Immature natural killer cell (primary cell): ENCODE results near the gene BMP7. TPM values are rescaled to one million over a fixed set of nuclear protein-coding genes. Genes with fewer than 3 reads are reported as not detected.
"Not testable (repeated sequence)": the region's sequence is repeated elsewhere in the genome, so short reads cannot be mapped to it uniquely, and the experiment has no call there.

ENCODE experiments used
- DNase-seq, 3 donors: peaks; one replicate each; pipeline ENCODE4 v3.0.0; 2022; ENCODE audit warnings: mixed read lengths in 1 of 3
- H3K27ac Mint-ChIP-seq, 6 donors: one replicate each; pipeline ENCODE4 v1.8.0; 2020; ENCODE audit warnings: mixed read lengths in 6 of 6, mild to moderate bottlenecking in 5 of 6, inconsistent platforms in 4 of 6, moderate library complexity in 3 of 6
- H3K27me3 Mint-ChIP-seq, 3 donors: one replicate each; pipeline ENCODE4 v1.8.0; 2020 to 2021; ENCODE audit warnings: low read depth in 3 of 3, mild to moderate bottlenecking in 3 of 3, mixed read lengths in 3 of 3, moderate library complexity in 3 of 3, inconsistent platforms in 1 of 3
- H3K36me3 Mint-ChIP-seq, 3 donors: one replicate each; pipeline ENCODE4 v1.8.0; 2020; ENCODE audit warnings: mixed read lengths in 3 of 3, inconsistent platforms in 2 of 3, mild to moderate bottlenecking in 2 of 3
- H3K4me1 Mint-ChIP-seq, 2 donors: one replicate each; pipeline ENCODE4 v1.8.0; 2020; ENCODE audit warnings: inconsistent platforms in 2 of 2, mild to moderate bottlenecking in 2 of 2, mixed read lengths in 2 of 2, moderate library complexity in 1 of 2
- H3K4me3 Mint-ChIP-seq, 5 donors: one replicate each; pipeline ENCODE4 v1.8.0; 2020; ENCODE audit warnings: mild to moderate bottlenecking in 5 of 5, mixed read lengths in 5 of 5, inconsistent platforms in 3 of 5, moderate library complexity in 3 of 5
- H3K9me3 Mint-ChIP-seq, 6 donors: one replicate each; pipeline ENCODE4 v1.8.0; 2020; ENCODE audit warnings: mild to moderate bottlenecking in 6 of 6, mixed read lengths in 6 of 6, inconsistent platforms in 4 of 6, moderate library complexity in 3 of 6
- polyA plus RNA-seq, 3 donors: library from polyadenylated mRNA; unstranded; fragments of 300-500 nt; fragmentation: Illumina TruSeq; gene quantifications; one replicate each; pipeline ENCODE4 v1.2.3, GENCODE V29; 2021

Gene BMP7
- polyA plus RNA-seq, 3 donors from 2014 or later: not detected

- no peak for DNase-seq
- no peaks in the 10 kb centered on the region for H3K4me1 Mint-ChIP-seq
- no peak overlapping the region for H3K4me3 Mint-ChIP-seq
- peaks cover 1 to 11% (median 7%) of the 10 kb centered on the region in 3 donors for H3K27me3 Mint-ChIP-seq
- no peak overlapping the region for H3K27ac Mint-ChIP-seq
- no peaks in the 10 kb centered on the region for H3K36me3 Mint-ChIP-seq
- no peaks in the 10 kb centered on the region for H3K9me3 Mint-ChIP-seq
Measured at GRCh38 chr20:57280221-57280620, 13.8 kb upstream of the BMP7 start.

- not testable (repeated sequence) for H3K4me3 Mint-ChIP-seq, H3K9me3 Mint-ChIP-seq, DNase-seq, H3K36me3 Mint-ChIP-seq, H3K27ac Mint-ChIP-seq, H3K4me1 Mint-ChIP-seq
- peaks cover 1 to 11% (median 7%) of the 10 kb centered on the region in 3 donors for H3K27me3 Mint-ChIP-seq
Measured at GRCh38 chr20:57279548-57279947, 13.1 kb upstream of the BMP7 start.

- H3K36me3 Mint-ChIP-seq: no peaks in the 10 kb centered on the region
- no peak overlapping the region for H3K4me3 Mint-ChIP-seq
- peaks cover 1 to 11% (median 7%) of the 10 kb centered on the region in 3 donors for H3K27me3 Mint-ChIP-seq
- no peaks in the 10 kb centered on the region for H3K4me1 Mint-ChIP-seq
- no peak overlapping the region for H3K27ac Mint-ChIP-seq
- no peak for DNase-seq
- no peaks in the 10 kb centered on the region for H3K9me3 Mint-ChIP-seq
Measured at GRCh38 chr20:57278457-57278856, 12.0 kb upstream of the BMP7 start.

GRCh38 chr20:57277398-57278105 is 11.1 kb upstream of the BMP7 start:
- H3K27me3 Mint-ChIP-seq: peaks cover 1 to 9% (median 5%) of the 10 kb centered on the region in 3 donors

GRCh38 chr20:57276221-57276620 is 9.8 kb upstream of the BMP7 start:
- Mint-ChIP-seq H3K27ac (no peak overlapping the region), H3K36me3 (no peaks in the 10 kb centered on the region), H3K4me1 (no peaks in the 10 kb centered on the region), H3K9me3 (no peaks in the 10 kb centered on the region), H3K27me3 (peaks cover 0 to 9% (median 3%) of the 10 kb centered on the region in 3 donors), H3K4me3 (no peak overlapping the region)
- DNase-seq: no peak

More at GRCh38 chr20:57277398-57278105, 11.1 kb upstream of the BMP7 start:
- Mint-ChIP-seq H3K4me3 (no peak overlapping the region), H3K4me1 (no peaks in the 10 kb centered on the region), H3K36me3 (no peaks in the 10 kb centered on the region), H3K27ac (no peak overlapping the region), H3K9me3 (no peaks in the 10 kb centered on the region)
- DNase-seq: no peak

- Mint-ChIP-seq H3K27me3 (peaks cover 0 to 9% (median 3%) of the 10 kb centered on the region in 3 donors), H3K4me3 (no peak overlapping the region), H3K9me3 (no peaks in the 10 kb centered on the region), H3K36me3 (no peaks in the 10 kb centered on the region), H3K27ac (no peak overlapping the region), H3K4me1 (no peaks in the 10 kb centered on the region)
- no peak for DNase-seq
Measured at GRCh38 chr20:57275813-57276212, 9.4 kb upstream of the BMP7 start.

GRCh38 chr20:57275334-57275733 is 8.9 kb upstream of the BMP7 start:
- Mint-ChIP-seq H3K9me3 (no peaks in the 10 kb centered on the region), H3K4me3 (no peak overlapping the region), H3K36me3 (no peaks in the 10 kb centered on the region), H3K27ac (no peak overlapping the region), H3K27me3 (peaks cover under 1 to 9% (median 2%) of the 10 kb centered on the region in 3 donors), H3K4me1 (no peaks in the 10 kb centered on the region)
- no peak for DNase-seq

GRCh38 chr20:57274846-57275245 is 8.4 kb upstream of the BMP7 start:
- Mint-ChIP-seq H3K4me3 (no peak overlapping the region), H3K4me1 (no peaks in the 10 kb centered on the region), H3K9me3 (no peaks in the 10 kb centered on the region), H3K27ac (no peak overlapping the region), H3K36me3 (no peaks in the 10 kb centered on the region), H3K27me3 (peaks cover 2 to 5% (median 5%) of the 10 kb centered on the region in 3 donors)
- DNase-seq: no peak

- H3K27me3 Mint-ChIP-seq: peaks cover 2 to 7% (median 5%) of the 10 kb centered on the region in 3 donors
- H3K4me1 Mint-ChIP-seq: no peaks in the 10 kb centered on the region
- H3K4me3 Mint-ChIP-seq: no peak overlapping the region
- H3K27ac Mint-ChIP-seq: no peak overlapping the region
- no peaks in the 10 kb centered on the region for H3K36me3 Mint-ChIP-seq
- DNase-seq: no peak
- H3K9me3 Mint-ChIP-seq: no peaks in the 10 kb centered on the region
Measured at GRCh38 chr20:57274299-57274698, 7.9 kb upstream of the BMP7 start.

- H3K4me1 Mint-ChIP-seq: no peaks in the 10 kb centered on the region
- no peak overlapping the region for H3K27ac Mint-ChIP-seq
- no peak for DNase-seq
- H3K9me3 Mint-ChIP-seq: no peaks in the 10 kb centered on the region
- H3K27me3 Mint-ChIP-seq: peaks cover 5 to 15% (median 5%) of the 10 kb centered on the region in 3 donors
- H3K4me3 Mint-ChIP-seq: no peak overlapping the region
- H3K36me3 Mint-ChIP-seq: no peaks in the 10 kb centered on the region
Measured at GRCh38 chr20:57272883-57273535, 6.6 kb upstream of the BMP7 start.

- Mint-ChIP-seq H3K4me3 (no peak overlapping the region), H3K4me1 (no peaks in the 10 kb centered on the region), H3K27ac (no peak overlapping the region), H3K36me3 (no peaks in the 10 kb centered on the region), H3K27me3 (peaks cover 2 to 17% (median 6%) of the 10 kb centered on the region in 3 donors), H3K9me3 (no peaks in the 10 kb centered on the region)
- no peak for DNase-seq
Measured at GRCh38 chr20:57270204-57270984, 4.0 kb upstream of the BMP7 start.

GRCh38 chr20:57269148-57269984 is 2.9 kb upstream of the BMP7 start:
- Mint-ChIP-seq H3K27ac (no peak overlapping the region), H3K27me3 (peaks cover 2 to 17% (median 11%) of the 10 kb centered on the region in 3 donors), H3K36me3 (no peaks in the 10 kb centered on the region), H3K4me1 (no peaks in the 10 kb centered on the region), H3K9me3 (no peaks in the 10 kb centered on the region), H3K4me3 (no peak overlapping the region)
- no peak for DNase-seq

- no peak for DNase-seq
- Mint-ChIP-seq H3K36me3 (no peaks in the 10 kb centered on the region), H3K4me3 (no peak overlapping the region), H3K9me3 (no peaks in the 10 kb centered on the region), H3K4me1 (no peaks in the 10 kb centered on the region), H3K27ac (no peak overlapping the region), H3K27me3 (peaks cover 9 to 17% (median 14%) of the 10 kb centered on the region in 3 donors)
Measured at GRCh38 chr20:57268399-57269076, 2.1 kb upstream of the BMP7 start.
